Panc1 (cell line): Measurements from ENCODE around the gene GIPC3.

Experiments used
- POLR2AphosphoS5 ChIP-seq: IDR thresholded peaks from 2 replicates; pipeline ENCODE4 v1.6.1; 2012; ENCODE audit warnings: mild to moderate bottlenecking, low read depth, low read length, moderate library complexity
- REST ChIP-seq, 2 experiments: IDR thresholded peaks; 2 replicates each; pipeline ENCODE4 v1.6.1; 2011 to 2012; ENCODE audit warnings: low read depth in 2 of 2, control low read depth in 1 of 2, low read length in 1 of 2, mild to moderate bottlenecking in 1 of 2, moderate library complexity in 1 of 2; ENCODE audit not compliant: insufficient read depth in 1 of 2
- TF ChIP-seq, protein P1 (sequence below): fragments of 450-650 bp; IDR thresholded peaks from 2 replicates; pipeline ENCODE4 v1.5.1; 2017; ENCODE audit warnings: mild to moderate bottlenecking

DNA sequence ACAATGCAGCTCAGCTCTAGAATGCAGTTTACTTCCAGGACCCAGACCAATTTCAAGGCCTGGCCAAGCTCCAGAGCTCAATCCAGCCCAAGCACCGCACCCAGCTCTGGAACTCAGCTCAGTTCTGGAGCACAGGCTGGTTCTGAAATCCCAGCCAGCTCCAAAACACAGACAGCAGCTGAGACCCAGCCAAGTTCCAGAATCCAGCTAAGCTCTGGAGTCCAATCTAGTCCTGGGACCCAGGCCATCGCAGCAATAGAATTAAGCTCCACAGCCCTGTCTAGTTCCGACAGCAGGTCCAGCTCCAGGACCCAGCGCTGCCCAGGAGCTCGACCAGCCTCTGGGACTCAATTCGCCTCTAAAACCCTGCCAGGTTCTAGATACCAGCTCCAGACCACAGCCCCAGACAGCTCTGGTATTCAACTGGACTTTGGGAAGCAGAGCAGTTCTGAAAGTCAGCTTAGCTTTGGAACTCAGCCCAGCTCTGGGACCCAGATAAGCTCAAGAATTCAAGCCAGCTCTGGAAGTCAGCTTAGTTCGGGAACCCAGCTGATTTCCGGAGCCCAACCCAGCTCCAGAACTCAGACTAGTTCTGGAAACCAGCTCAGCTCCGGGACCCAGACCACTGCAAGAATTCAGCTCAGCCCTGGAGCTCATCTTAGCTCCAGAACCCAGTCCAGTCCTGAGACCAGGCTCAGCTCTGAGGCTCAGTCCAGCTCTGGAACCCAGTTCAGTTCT is 6.8 kb downstream of the GIPC3 start:
- TF ChIP-seq, protein P1, sequence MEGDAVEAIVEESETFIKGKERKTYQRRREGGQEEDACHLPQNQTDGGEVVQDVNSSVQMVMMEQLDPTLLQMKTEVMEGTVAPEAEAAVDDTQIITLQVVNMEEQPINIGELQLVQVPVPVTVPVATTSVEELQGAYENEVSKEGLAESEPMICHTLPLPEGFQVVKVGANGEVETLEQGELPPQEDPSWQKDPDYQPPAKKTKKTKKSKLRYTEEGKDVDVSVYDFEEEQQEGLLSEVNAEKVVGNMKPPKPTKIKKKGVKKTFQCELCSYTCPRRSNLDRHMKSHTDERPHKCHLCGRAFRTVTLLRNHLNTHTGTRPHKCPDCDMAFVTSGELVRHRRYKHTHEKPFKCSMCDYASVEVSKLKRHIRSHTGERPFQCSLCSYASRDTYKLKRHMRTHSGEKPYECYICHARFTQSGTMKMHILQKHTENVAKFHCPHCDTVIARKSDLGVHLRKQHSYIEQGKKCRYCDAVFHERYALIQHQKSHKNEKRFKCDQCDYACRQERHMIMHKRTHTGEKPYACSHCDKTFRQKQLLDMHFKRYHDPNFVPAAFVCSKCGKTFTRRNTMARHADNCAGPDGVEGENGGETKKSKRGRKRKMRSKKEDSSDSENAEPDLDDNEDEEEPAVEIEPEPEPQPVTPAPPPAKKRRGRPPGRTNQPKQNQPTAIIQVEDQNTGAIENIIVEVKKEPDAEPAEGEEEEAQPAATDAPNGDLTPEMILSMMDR, result no peak
- TF ChIP-seq POLR2AphosphoS5, result no peak
- no peak for TF ChIP-seq REST (IDR thresholded peaks at IDR 0.05; ENCODE audit: insufficient read depth in 1 of 2, low read depth in 2 of 2, low read length in 1 of 2)
